ENCODE results near the gene GPC6.

DNA sequence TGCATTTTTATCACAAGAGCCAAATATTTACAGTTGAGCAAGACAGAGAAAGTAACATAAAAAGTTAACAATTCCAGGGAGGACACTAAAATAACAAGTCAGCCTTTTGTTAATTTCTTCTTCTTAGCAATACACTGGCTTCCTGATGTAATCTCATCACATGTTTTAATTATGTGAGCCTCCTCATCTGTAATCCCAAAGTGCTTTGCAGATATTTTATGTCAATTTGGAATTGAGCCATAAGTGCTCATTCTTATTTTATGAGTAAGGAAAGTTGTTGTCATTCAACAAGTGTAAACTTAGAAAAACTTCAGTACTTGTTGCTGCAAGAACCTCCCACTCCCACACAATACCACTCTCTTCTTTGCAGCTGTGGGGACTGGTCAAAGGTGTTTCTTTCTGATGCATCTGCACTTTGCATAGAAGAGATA, 223.6 kb downstream of the GPC6 start:
- TF ChIP-seq POLR2A (IDR thresholded peaks at IDR 0.05; ENCODE audit: low read depth, low read length), result no peak
- TF ChIP-seq EZH2 (IDR thresholded peaks at IDR 0.05; ENCODE audit: borderline replicate concordance, low read depth, low read length, severe bottlenecking), result no peak
- no peak for TF ChIP-seq CTCF (IDR thresholded peaks at IDR 0.05; ENCODE audit: extremely low read depth in 1 of 2, insufficient read depth in 1 of 2, low read depth in 1 of 2, low read length in 2 of 2)
- no peak for TF ChIP-seq FOS (IDR thresholded peaks at IDR 0.05; ENCODE audit: borderline replicate concordance, insufficient read depth, low read length)
- TF ChIP-seq POLR2AphosphoS5 (IDR thresholded peaks at IDR 0.05; ENCODE audit: insufficient read depth, low read depth, low read length), result no peak
- TF ChIP-seq, protein P1, sequence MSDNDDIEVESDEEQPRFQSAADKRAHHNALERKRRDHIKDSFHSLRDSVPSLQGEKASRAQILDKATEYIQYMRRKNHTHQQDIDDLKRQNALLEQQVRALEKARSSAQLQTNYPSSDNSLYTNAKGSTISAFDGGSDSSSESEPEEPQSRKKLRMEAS (IDR thresholded peaks at IDR 0.05; ENCODE audit: insufficient read depth, insufficient read length), result no peak
- no peak for TF ChIP-seq MYC (IDR thresholded peaks at IDR 0.05; ENCODE audit: low read depth, low read length)
- no peak for TF ChIP-seq JUN (IDR thresholded peaks at IDR 0.05; ENCODE audit: borderline replicate concordance, insufficient read depth, insufficient read length, low read depth)
- TF ChIP-seq GATA2 (IDR thresholded peaks at IDR 0.05; ENCODE audit: insufficient read depth, insufficient read length, low read depth, low read length), result no peak

All from endothelial cell of umbilical vein (primary cell).